Fibroblast of lung (primary cell): ENCODE results near the gene TAF6L. TPM values are rescaled to one million over a fixed set of nuclear protein-coding genes. Genes with fewer than 3 reads are reported as not detected.

ENCODE experiments used
- DNase-seq, 2 donors: peaks; one replicate each; pipeline versions ENCODE4 v3.0.0 to v3.0.0-alpha.2; 2010; ENCODE audit warnings: low read depth in 2 of 2
- H2AFZ ChIP-seq: 2 replicates; pipeline ENCODE4 v1.5.1; 2012; ENCODE audit warnings: low read length, control low read depth, inconsistent platforms
- H3K27ac ChIP-seq: 2 replicates; pipeline ENCODE4 v1.5.1; 2011; ENCODE audit warnings: low read length, control low read depth; ENCODE audit not compliant: insufficient read depth
- H3K27me3 ChIP-seq: 2 replicates; pipeline ENCODE4 v1.5.1; 2011; ENCODE audit warnings: mild to moderate bottlenecking, low read length; ENCODE audit not compliant: control insufficient read depth, insufficient read depth
- H3K36me3 ChIP-seq: 2 replicates; pipeline ENCODE4 v1.5.1; 2011; ENCODE audit warnings: low read length; ENCODE audit not compliant: control insufficient read depth, insufficient read depth
- H3K4me1 ChIP-seq: 2 replicates; pipeline ENCODE4 v1.5.1; 2011; ENCODE audit warnings: low read length; ENCODE audit not compliant: control insufficient read depth, insufficient read depth; ENCODE audit errors: extremely low read depth
- H3K4me2 ChIP-seq: 2 replicates; pipeline ENCODE4 v1.5.1; 2011; ENCODE audit warnings: low read length, control low read depth; ENCODE audit not compliant: insufficient read depth; ENCODE audit errors: extremely low read depth
- H3K4me3 ChIP-seq, 4 experiments: fragments of 200-600 bp in 1 of 4; sonication (generic) in 1 of 4; replicated peaks in 1 of 4; 2 replicates each; pipeline ENCODE4 v1.5.1; 2011 to 2016; ENCODE audit warnings: low read length in 4 of 4, low read depth in 3 of 4, mild to moderate bottlenecking in 3 of 4, control low read depth in 2 of 4, inconsistent platforms in 1 of 4, mixed read lengths in 1 of 4; ENCODE audit not compliant: insufficient read depth in 1 of 4; ENCODE audit errors: control extremely low read depth in 1 of 4
- H3K79me2 ChIP-seq: 2 replicates; pipeline ENCODE4 v1.5.1; 2012; ENCODE audit warnings: mild to moderate bottlenecking, low read length, inconsistent platforms; ENCODE audit not compliant: control insufficient read depth, insufficient read depth
- H3K9ac ChIP-seq: 2 replicates; pipeline ENCODE4 v1.5.1; 2011; ENCODE audit warnings: mild to moderate bottlenecking, low read length, control low read depth; ENCODE audit not compliant: insufficient read depth
- H3K9me3 ChIP-seq: 2 replicates; pipeline ENCODE4 v1.5.1; 2012; ENCODE audit warnings: low read depth, low read length; ENCODE audit not compliant: control insufficient read depth, insufficient read depth
- H4K20me1 ChIP-seq: 2 replicates; pipeline ENCODE4 v1.5.1; 2011; ENCODE audit warnings: low read length; ENCODE audit not compliant: control insufficient read depth, insufficient read depth; ENCODE audit errors: extremely low read depth
- CTCF ChIP-seq, 2 donors: IDR thresholded peaks in 1 of 2; conservative IDR thresholded peaks in 1 of 2; 1 replicate in 1 of 2; 2 replicates in 1 of 2; pipeline ENCODE4 v1.5.1; 2011 to 2012; ENCODE audit warnings: low read length in 2 of 2, control low read depth in 1 of 2, inconsistent platforms in 1 of 2, low read depth in 1 of 2, mild to moderate bottlenecking in 1 of 2
- EZH2 ChIP-seq: IDR thresholded peaks from 2 replicates; pipeline ENCODE4 v1.5.1; 2012; ENCODE audit warnings: low read length, control low read depth, mild to moderate bottlenecking; ENCODE audit errors: missing control alignments
- polyA minus RNA-seq: library from RNA; depleted of rRNA, polyadenylated mRNA; stranded (reverse); fragments of >200 nt; gene quantifications from 2 replicates; pipeline ENCODE4 v1.2.3, GENCODE V29; 2011; ENCODE audit warnings: low replicate concordance
- polyA plus RNA-seq, 2 donors: library from polyadenylated mRNA; depleted of rRNA in 1 of 2; stranded (reverse) in 1 of 2; unstranded in 1 of 2; fragments of >200 nt; gene quantifications; 2 replicates each; pipeline ENCODE4 v1.2.1, GENCODE V29; 2011 to 2012; ENCODE audit warnings: missing spikeins in 1 of 2
- total RNA-seq: library from RNA; depleted of rRNA; stranded (reverse); fragments of >200 nt; gene quantifications from 2 replicates; pipeline ENCODE4 v1.2.1, GENCODE V29; 2014

The TAF6L gene
- 16.7 and 18.8 TPM in 2 replicates for total RNA-seq
- 10.0 and 12.7 TPM in 2 replicates for polyA plus RNA-seq
- polyA plus RNA-seq (2012) = 8.8 and 11.7 TPM in 2 replicates
- polyA minus RNA-seq = 18.7 and 23.0 TPM in 2 replicates

- no peaks in the 10 kb centered on the region for H4K20me1 ChIP-seq
- peak within 1 kb of the TSS; percentile 97 for H3K4me2 ChIP-seq
- no peaks in the 10 kb centered on the region for H3K27me3 ChIP-seq
- no peaks in the 10 kb centered on the region for H3K9me3 ChIP-seq
- TF ChIP-seq EZH2 = no peak
- no peak for TF ChIP-seq CTCF (conservative IDR thresholded peaks at IDR 0.05 in 1 of 2, IDR thresholded peaks at IDR 0.05 in 1 of 2; ENCODE audit: low read depth in 1 of 2, low read length in 2 of 2)
- DNase-seq = peak; percentile 95 to 97
- H3K36me3 ChIP-seq = peaks cover 4% of the 10 kb centered on the region
- peak within 1 kb of the TSS; percentile 96 for H2AFZ ChIP-seq
- peak within 1 kb of the TSS; percentile 25 to 78 (median 56) for H3K4me3 ChIP-seq
- peaks cover 6% of the 10 kb centered on the region for H3K4me1 ChIP-seq
- peak within 1 kb of the TSS; percentile 91 for H3K27ac ChIP-seq
- H3K9ac ChIP-seq = peak within 1 kb of the TSS; percentile 87
- H3K79me2 ChIP-seq = peaks cover 12% of the 10 kb centered on the region
Observed at GRCh38 chr11:62771144-62772021, at the start of gene TAF6L. Gene TAF6L, plus strand, starts transcription at chr11:62771396. Its CDS starts 4,388 bp downstream, at chr11:62775784.

GRCh38 chr11:62721994-62722393 is 49.2 kb upstream of the TAF6L start:
- peak in 1 of 2 donors; percentile 47 for DNase-seq

More at GRCh38 chr11:62721994-62722393, 49.2 kb upstream of the TAF6L start:
- TF ChIP-seq CTCF (conservative IDR thresholded peaks at IDR 0.05 in 1 of 2, IDR thresholded peaks at IDR 0.05 in 1 of 2; ENCODE audit: low read depth in 1 of 2, low read length in 2 of 2) = peak in 1 of 2 donors; percentile 6
- no peak for TF ChIP-seq EZH2
- Histone ChIP-seq H3K4me3 (no peak overlapping the region), H3K79me2 (peaks cover 83% of the 10 kb centered on the region), H3K9me3 (no peaks in the 10 kb centered on the region), H3K36me3 (peaks cover 23% of the 10 kb centered on the region), H3K4me1 (no peaks in the 10 kb centered on the region), H4K20me1 (peaks cover 4% of the 10 kb centered on the region), H3K9ac (no peak overlapping the region), H3K27me3 (no peaks in the 10 kb centered on the region), H3K27ac (no peak overlapping the region), H3K4me2 (no peak overlapping the region), H2AFZ (no peak overlapping the region)
